Measurements from ENCODE around the gene ZNF584. TPM values are rescaled to one million over a fixed set of nuclear protein-coding genes. Genes with fewer than 3 reads are reported as not detected.
"Not testable (repeated sequence)": the region's sequence is repeated elsewhere in the genome, so short reads cannot be mapped to it uniquely, and the experiment has no call there.

The ZNF584 gene
- 5.8 TPM for total RNA-seq

- ATAC-seq (peak; percentile 97), DNase-seq (ENCODE audit: low spot score) (peak; percentile 97)
Measured at GRCh38 chr19:58408152-58409009, at the start of gene ZNF584. ZNF584 (plus strand) TSS chr19:58408649; CDS start chr19:58409148, 499 bp downstream.

- peak; percentile 41 for ATAC-seq
Measured at GRCh38 chr19:58361900-58362271, 46.6 kb upstream of the ZNF584 start.

GRCh38 chr19:58362272-58362994 lies 46.0 kb upstream of the ZNF584 start, which contains the start of gene ZNF497:
ZNF497 (minus strand) TSS chr19:58362751; CDS start chr19:58357635, 5,116 bp downstream.
- peak; percentile 99 for DNase-seq (ENCODE audit: low spot score)
- peak; percentile 92 for ATAC-seq

More at GRCh38 chr19:58361900-58362271, 46.6 kb upstream of the ZNF584 start:
- DNase-seq (ENCODE audit: low spot score), result no peak

GRCh38 chr19:58364146-58364545 lies 44.3 kb upstream of the ZNF584 start:
- ATAC-seq (no peak), DNase-seq (ENCODE audit: low spot score) (no peak)

GRCh38 chr19:58366585-58367430 lies 41.6 kb upstream of the ZNF584 start:
- no peak for ATAC-seq
- DNase-seq (ENCODE audit: low spot score), result no peak

GRCh38 chr19:58367698-58368454 lies 40.6 kb upstream of the ZNF584 start:
- ATAC-seq (no peak), DNase-seq (ENCODE audit: low spot score) (no peak)

- ATAC-seq (no peak), DNase-seq (ENCODE audit: low spot score) (no peak)
Measured at GRCh38 chr19:58368561-58369360, 39.7 kb upstream of the ZNF584 start.

GRCh38 chr19:58372311-58373133 lies 35.9 kb upstream of the ZNF584 start:
- DNase-seq (ENCODE audit: low spot score) (peak; percentile 75), ATAC-seq (peak; percentile 95)

- DNase-seq (ENCODE audit: low spot score) (no peak), ATAC-seq (no peak)
Measured at GRCh38 chr19:58374200-58374599, 34.2 kb upstream of the ZNF584 start.

GRCh38 chr19:58376724-58377123 lies 31.7 kb upstream of the ZNF584 start:
- ATAC-seq, result not testable (repeated sequence)

GRCh38 chr19:58379246-58379645 lies 29.2 kb upstream of the ZNF584 start:
- ATAC-seq (no peak), DNase-seq (ENCODE audit: low spot score) (no peak)

More at GRCh38 chr19:58376724-58377123, 31.7 kb upstream of the ZNF584 start:
- not testable (repeated sequence) for DNase-seq (ENCODE audit: low spot score)

GRCh38 chr19:58380037-58380661 lies 28.3 kb upstream of the ZNF584 start:
- DNase-seq (ENCODE audit: low spot score), result no peak
- ATAC-seq, result peak; percentile 43

- peak; percentile 99 for DNase-seq (ENCODE audit: low spot score)
- ATAC-seq, result peak; percentile 91
Measured at GRCh38 chr19:58380662-58381459, 27.6 kb upstream of the ZNF584 start, which contains the start of gene ZNF837. ZNF837 (minus strand) TSS chr19:58381030; CDS start chr19:58369332, 11,698 bp downstream.

- ATAC-seq, result no peak
- DNase-seq (ENCODE audit: low spot score), result no peak
Measured at GRCh38 chr19:58381460-58382212, 26.8 kb upstream of the ZNF584 start.

- ATAC-seq (no peak), DNase-seq (ENCODE audit: low spot score) (no peak)
Measured at GRCh38 chr19:58382997-58383603, 25.3 kb upstream of the ZNF584 start.
